Stomach (tissue), 4 donors: ENCODE measurements around the gene RPS27.
"Not testable (repeated sequence)": the region's sequence is repeated elsewhere in the genome, so short reads cannot be mapped to it uniquely, and the experiment has no call there.

ENCODE experiments used
- CTCF ChIP-seq, 7 experiments: fragments of 450-650 bp in 4 of 7; fragments of 200-600 bp in 3 of 7; sonication (generic) in 3 of 7; IDR thresholded peaks; one replicate each; pipeline ENCODE4 v1.5.1; 2016 to 2019; ENCODE audit warnings: antibody characterized with exemption in 7 of 7, control low read depth in 2 of 7, mild to moderate bottlenecking in 1 of 7
- EP300 ChIP-seq: sonication (generic); formaldehyde crosslinking; IDR thresholded peaks from one replicate; pipeline ENCODE4 v1.6.1; 2017; ENCODE audit warnings: antibody characterized with exemption
- POLR2A ChIP-seq, 4 donors: fragments of 450-650 bp; IDR thresholded peaks; one replicate each; pipeline ENCODE4 v1.6.1; 2016; ENCODE audit warnings: antibody characterized with exemption in 4 of 4, control low read depth in 2 of 4, mild to moderate bottlenecking in 1 of 4, moderate library complexity in 1 of 4
- POLR2AphosphoS5 ChIP-seq, 3 donors: sonication (generic); formaldehyde crosslinking; IDR thresholded peaks; one replicate each; pipeline ENCODE4 v1.6.1; 2016; ENCODE audit warnings: antibody characterized with exemption in 3 of 3

- TF ChIP-seq POLR2AphosphoS5 (IDR thresholded peaks at IDR 0.05); CTCF (IDR thresholded peaks at IDR 0.05); POLR2A (IDR thresholded peaks at IDR 0.05); EP300: not testable (repeated sequence)
These were observed 8.8 kb upstream of the RPS27 start for GRCh38 chr1:153981735-153982134.
